Measurements from ENCODE around the gene HBA1. TPM values are rescaled to one million over a fixed set of nuclear protein-coding genes. Genes with fewer than 3 reads are reported as not detected.
A peak's percentile ranks its signal among the peaks of the same experiment; 100 is the strongest.

HBA1 gene
- total and polyA plus RNA-seq, 9 of the 15 experiments (the other 6 are each of a cell fraction or from before 2014, with no cell fraction given), result 128 to 2,388 (median 380) TPM

DNA sequence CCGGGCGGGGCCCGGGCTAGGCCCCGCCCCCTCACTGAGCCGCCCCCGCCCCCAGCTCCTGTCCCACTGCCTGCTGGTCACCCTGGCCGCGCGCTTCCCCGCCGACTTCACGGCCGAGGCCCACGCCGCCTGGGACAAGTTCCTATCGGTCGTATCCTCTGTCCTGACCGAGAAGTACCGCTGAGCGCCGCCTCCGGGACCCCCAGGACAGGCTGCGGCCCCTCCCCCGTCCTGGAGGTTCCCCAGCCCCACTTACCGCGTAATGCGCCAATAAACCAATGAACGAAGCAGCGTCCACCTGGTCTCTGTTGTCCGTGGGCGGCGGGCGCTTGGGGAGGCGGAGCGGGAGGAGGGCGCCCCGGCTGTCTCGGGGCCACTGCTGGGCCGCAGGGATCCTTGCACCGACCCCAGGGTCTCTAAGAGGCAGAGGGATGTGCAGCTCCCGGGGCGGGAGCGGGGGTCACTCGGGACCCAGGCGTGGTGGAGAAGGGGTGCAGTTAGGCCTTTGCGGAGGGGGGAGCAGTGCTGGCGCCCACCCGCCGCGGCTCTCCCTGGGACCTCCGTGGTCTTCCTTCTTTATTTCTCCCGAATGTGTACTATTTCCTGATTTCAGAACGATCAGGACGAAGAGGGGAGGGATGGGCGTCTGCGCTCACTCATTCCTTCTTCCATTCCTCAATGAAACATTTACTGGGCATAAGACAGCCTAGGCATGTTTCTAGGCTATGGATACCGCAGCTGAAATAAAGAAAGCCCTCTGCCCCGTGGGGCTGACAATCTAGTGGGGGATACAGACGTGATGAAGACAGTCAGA is 22.1 kb upstream of the HBA1 start (continued):
- TF ChIP-seq RBBP5 (IDR thresholded peaks at IDR 0.05; ENCODE audit: borderline replicate concordance, insufficient read depth, low read length, poor library complexity, severe bottlenecking) (no peak), EGR1 (conservative IDR thresholded peaks at IDR 0.05) (peak; percentile 92), PHF8 (IDR thresholded peaks at IDR 0.05; ENCODE audit: borderline replicate concordance, low read length) (peak; percentile 40; the same call in 1 of the 2 replicates), BCOR (IDR thresholded peaks at IDR 0.05) (no peak)
- TF ChIP-seq, protein P1, sequence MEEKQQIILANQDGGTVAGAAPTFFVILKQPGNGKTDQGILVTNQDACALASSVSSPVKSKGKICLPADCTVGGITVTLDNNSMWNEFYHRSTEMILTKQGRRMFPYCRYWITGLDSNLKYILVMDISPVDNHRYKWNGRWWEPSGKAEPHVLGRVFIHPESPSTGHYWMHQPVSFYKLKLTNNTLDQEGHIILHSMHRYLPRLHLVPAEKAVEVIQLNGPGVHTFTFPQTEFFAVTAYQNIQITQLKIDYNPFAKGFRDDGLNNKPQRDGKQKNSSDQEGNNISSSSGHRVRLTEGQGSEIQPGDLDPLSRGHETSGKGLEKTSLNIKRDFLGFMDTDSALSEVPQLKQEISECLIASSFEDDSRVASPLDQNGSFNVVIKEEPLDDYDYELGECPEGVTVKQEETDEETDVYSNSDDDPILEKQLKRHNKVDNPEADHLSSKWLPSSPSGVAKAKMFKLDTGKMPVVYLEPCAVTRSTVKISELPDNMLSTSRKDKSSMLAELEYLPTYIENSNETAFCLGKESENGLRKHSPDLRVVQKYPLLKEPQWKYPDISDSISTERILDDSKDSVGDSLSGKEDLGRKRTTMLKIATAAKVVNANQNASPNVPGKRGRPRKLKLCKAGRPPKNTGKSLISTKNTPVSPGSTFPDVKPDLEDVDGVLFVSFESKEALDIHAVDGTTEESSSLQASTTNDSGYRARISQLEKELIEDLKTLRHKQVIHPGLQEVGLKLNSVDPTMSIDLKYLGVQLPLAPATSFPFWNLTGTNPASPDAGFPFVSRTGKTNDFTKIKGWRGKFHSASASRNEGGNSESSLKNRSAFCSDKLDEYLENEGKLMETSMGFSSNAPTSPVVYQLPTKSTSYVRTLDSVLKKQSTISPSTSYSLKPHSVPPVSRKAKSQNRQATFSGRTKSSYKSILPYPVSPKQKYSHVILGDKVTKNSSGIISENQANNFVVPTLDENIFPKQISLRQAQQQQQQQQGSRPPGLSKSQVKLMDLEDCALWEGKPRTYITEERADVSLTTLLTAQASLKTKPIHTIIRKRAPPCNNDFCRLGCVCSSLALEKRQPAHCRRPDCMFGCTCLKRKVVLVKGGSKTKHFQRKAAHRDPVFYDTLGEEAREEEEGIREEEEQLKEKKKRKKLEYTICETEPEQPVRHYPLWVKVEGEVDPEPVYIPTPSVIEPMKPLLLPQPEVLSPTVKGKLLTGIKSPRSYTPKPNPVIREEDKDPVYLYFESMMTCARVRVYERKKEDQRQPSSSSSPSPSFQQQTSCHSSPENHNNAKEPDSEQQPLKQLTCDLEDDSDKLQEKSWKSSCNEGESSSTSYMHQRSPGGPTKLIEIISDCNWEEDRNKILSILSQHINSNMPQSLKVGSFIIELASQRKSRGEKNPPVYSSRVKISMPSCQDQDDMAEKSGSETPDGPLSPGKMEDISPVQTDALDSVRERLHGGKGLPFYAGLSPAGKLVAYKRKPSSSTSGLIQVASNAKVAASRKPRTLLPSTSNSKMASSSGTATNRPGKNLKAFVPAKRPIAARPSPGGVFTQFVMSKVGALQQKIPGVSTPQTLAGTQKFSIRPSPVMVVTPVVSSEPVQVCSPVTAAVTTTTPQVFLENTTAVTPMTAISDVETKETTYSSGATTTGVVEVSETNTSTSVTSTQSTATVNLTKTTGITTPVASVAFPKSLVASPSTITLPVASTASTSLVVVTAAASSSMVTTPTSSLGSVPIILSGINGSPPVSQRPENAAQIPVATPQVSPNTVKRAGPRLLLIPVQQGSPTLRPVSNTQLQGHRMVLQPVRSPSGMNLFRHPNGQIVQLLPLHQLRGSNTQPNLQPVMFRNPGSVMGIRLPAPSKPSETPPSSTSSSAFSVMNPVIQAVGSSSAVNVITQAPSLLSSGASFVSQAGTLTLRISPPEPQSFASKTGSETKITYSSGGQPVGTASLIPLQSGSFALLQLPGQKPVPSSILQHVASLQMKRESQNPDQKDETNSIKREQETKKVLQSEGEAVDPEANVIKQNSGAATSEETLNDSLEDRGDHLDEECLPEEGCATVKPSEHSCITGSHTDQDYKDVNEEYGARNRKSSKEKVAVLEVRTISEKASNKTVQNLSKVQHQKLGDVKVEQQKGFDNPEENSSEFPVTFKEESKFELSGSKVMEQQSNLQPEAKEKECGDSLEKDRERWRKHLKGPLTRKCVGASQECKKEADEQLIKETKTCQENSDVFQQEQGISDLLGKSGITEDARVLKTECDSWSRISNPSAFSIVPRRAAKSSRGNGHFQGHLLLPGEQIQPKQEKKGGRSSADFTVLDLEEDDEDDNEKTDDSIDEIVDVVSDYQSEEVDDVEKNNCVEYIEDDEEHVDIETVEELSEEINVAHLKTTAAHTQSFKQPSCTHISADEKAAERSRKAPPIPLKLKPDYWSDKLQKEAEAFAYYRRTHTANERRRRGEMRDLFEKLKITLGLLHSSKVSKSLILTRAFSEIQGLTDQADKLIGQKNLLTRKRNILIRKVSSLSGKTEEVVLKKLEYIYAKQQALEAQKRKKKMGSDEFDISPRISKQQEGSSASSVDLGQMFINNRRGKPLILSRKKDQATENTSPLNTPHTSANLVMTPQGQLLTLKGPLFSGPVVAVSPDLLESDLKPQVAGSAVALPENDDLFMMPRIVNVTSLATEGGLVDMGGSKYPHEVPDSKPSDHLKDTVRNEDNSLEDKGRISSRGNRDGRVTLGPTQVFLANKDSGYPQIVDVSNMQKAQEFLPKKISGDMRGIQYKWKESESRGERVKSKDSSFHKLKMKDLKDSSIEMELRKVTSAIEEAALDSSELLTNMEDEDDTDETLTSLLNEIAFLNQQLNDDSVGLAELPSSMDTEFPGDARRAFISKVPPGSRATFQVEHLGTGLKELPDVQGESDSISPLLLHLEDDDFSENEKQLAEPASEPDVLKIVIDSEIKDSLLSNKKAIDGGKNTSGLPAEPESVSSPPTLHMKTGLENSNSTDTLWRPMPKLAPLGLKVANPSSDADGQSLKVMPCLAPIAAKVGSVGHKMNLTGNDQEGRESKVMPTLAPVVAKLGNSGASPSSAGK (IDR thresholded peaks at IDR 0.05), result peak; percentile 82
- TF ChIP-seq, protein P2, sequence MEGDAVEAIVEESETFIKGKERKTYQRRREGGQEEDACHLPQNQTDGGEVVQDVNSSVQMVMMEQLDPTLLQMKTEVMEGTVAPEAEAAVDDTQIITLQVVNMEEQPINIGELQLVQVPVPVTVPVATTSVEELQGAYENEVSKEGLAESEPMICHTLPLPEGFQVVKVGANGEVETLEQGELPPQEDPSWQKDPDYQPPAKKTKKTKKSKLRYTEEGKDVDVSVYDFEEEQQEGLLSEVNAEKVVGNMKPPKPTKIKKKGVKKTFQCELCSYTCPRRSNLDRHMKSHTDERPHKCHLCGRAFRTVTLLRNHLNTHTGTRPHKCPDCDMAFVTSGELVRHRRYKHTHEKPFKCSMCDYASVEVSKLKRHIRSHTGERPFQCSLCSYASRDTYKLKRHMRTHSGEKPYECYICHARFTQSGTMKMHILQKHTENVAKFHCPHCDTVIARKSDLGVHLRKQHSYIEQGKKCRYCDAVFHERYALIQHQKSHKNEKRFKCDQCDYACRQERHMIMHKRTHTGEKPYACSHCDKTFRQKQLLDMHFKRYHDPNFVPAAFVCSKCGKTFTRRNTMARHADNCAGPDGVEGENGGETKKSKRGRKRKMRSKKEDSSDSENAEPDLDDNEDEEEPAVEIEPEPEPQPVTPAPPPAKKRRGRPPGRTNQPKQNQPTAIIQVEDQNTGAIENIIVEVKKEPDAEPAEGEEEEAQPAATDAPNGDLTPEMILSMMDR (IDR thresholded peaks at IDR 0.05 in 2 of 3, conservative IDR thresholded peaks at IDR 0.05 in 1 of 3; ENCODE audit: insufficient read depth in 2 of 3, low read depth in 1 of 3, low read length in 3 of 3), result no peak
- TF ChIP-seq, protein P3, sequence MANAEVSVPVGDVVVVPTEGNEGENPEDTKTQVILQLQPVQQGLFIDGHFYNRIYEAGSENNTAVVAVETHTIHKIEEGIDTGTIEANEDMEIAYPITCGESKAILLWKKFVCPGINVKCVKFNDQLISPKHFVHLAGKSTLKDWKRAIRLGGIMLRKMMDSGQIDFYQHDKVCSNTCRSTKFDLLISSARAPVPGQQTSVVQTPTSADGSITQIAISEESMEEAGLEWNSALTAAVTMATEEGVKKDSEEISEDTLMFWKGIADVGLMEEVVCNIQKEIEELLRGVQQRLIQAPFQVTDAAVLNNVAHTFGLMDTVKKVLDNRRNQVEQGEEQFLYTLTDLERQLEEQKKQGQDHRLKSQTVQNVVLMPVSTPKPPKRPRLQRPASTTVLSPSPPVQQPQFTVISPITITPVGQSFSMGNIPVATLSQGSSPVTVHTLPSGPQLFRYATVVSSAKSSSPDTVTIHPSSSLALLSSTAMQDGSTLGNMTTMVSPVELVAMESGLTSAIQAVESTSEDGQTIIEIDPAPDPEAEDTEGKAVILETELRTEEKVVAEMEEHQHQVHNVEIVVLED (CRISPR knock-in tag; IDR thresholded peaks at IDR 0.05), result no peak
- TF ChIP-seq, protein P4, sequence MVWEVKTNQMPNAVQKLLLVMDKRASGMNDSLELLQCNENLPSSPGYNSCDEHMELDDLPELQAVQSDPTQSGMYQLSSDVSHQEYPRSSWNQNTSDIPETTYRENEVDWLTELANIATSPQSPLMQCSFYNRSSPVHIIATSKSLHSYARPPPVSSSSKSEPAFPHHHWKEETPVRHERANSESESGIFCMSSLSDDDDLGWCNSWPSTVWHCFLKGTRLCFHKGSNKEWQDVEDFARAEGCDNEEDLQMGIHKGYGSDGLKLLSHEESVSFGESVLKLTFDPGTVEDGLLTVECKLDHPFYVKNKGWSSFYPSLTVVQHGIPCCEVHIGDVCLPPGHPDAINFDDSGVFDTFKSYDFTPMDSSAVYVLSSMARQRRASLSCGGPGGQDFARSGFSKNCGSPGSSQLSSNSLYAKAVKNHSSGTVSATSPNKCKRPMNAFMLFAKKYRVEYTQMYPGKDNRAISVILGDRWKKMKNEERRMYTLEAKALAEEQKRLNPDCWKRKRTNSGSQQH (CRISPR knock-in tag; IDR thresholded peaks at IDR 0.05), result no peak
